D721Med (cell line): ENCODE data around the gene DAPK1.

Source experiments
- DNase-seq: peaks from one replicate; pipeline ENCODE4 v3.0.0; 2011; ENCODE audit warnings: low spot score; ENCODE audit not compliant: insufficient read length
- FAIRE-seq: peaks from 2 replicates; lab custom pipeline; 2011; peaks lifted over from hg19 to GRCh38; lab: Jason Lieb, UNC
- CTCF ChIP-seq: IDR thresholded peaks from 2 replicates; pipeline ENCODE4 v1.5.1; 2012; ENCODE audit warnings: mild to moderate bottlenecking, control low read depth; ENCODE audit not compliant: insufficient read depth; ENCODE audit errors: missing control alignments

The DAPK1 gene

GRCh38 chr9:87648606-87649005, 150.9 kb downstream of the DAPK1 start:
- DNase-seq (no peak), FAIRE-seq (no peak)
- no peak for TF ChIP-seq CTCF

GRCh38 chr9:87650611-87651295, 153.1 kb downstream of the DAPK1 start:
- FAIRE-seq: no peak
- no peak for DNase-seq
- TF ChIP-seq CTCF: no peak

GRCh38 chr9:87651431-87651830, 153.8 kb downstream of the DAPK1 start:
- DNase-seq: no peak
- TF ChIP-seq CTCF: no peak
- no peak for FAIRE-seq

GRCh38 chr9:87653941-87654340, 156.3 kb downstream of the DAPK1 start:
- FAIRE-seq (no peak), DNase-seq (no peak)
- TF ChIP-seq CTCF: no peak

GRCh38 chr9:87655731-87656130, 158.1 kb downstream of the DAPK1 start:
- DNase-seq (no peak), FAIRE-seq (no peak)
- TF ChIP-seq CTCF: no peak

GRCh38 chr9:87656485-87656884, 158.8 kb downstream of the DAPK1 start:
- FAIRE-seq (no peak), DNase-seq (no peak)
- TF ChIP-seq CTCF: no peak

GRCh38 chr9:87657190-87657589, 159.5 kb downstream of the DAPK1 start:
- DNase-seq: no peak
- TF ChIP-seq CTCF: no peak
- no peak for FAIRE-seq
